ENCODE measurements around the gene CAPRIN1. TPM values are rescaled to one million over a fixed set of nuclear protein-coding genes. Genes with fewer than 3 reads are reported as not detected.
A peak's percentile ranks its signal among the peaks of the same experiment; 100 is the strongest.

The CAPRIN1 gene
- polyA plus RNA-seq, 1 of the 3 experiments (the other 2 are of a cell fraction): 67.1 TPM

- Histone ChIP-seq H3K4me1 (ENCODE audit: control insufficient read depth in 1 of 2, insufficient read depth in 2 of 2, low read depth in 1 of 2, low read length in 1 of 2) (peaks cover 0 to 45% of the 10 kb centered on the region in 2 experiments; a peak in 2 of 4 replicates), H3K4me2 (peak overlapping the region; percentile 72), H3K4me3 (ENCODE audit: low read depth in 2 of 2, low read length in 1 of 2) (peak overlapping the region in 1 of 2 experiments; percentile 38; a peak in 1 of 4 replicates), H3K36me3 (replicated peaks in 1 of 2; ENCODE audit: control insufficient read depth in 1 of 2, insufficient read depth in 2 of 2, low read length in 1 of 2) (peaks cover 64 to 79% of the 10 kb centered on the region in 2 experiments), H3K9me2 (no peaks in the 10 kb centered on the region; the same call in 1 of the 2 replicates), H2AFZ (ENCODE audit: low read depth) (no peak overlapping the region), H3K9me3 (no peaks in the 10 kb centered on the region), H4K20me1 (ENCODE audit: insufficient read depth) (peaks cover 87% of the 10 kb centered on the region), H3K9ac (peak overlapping the region; percentile 25; the same call in 1 of the 2 replicates), H3K27me3 (ENCODE audit: insufficient read depth) (no peaks in the 10 kb centered on the region), H3F3A (replicated peaks; ENCODE audit: insufficient read depth) (peaks cover 37% of the 10 kb centered on the region), H3K79me2 (ENCODE audit: insufficient read depth) (peaks cover 89% of the 10 kb centered on the region), H3K27ac (ENCODE audit: low read depth in 2 of 2, low read length in 1 of 2) (peak overlapping the region; percentile 58 to 90; a peak in 3 of 4 replicates)
- TF ChIP-seq MXI1 (IDR thresholded peaks at IDR 0.05; ENCODE audit: low read depth, low read length) (no peak), JUND (IDR thresholded peaks at IDR 0.05) (peak; percentile 63), PBX3 (IDR thresholded peaks at IDR 0.05) (peak; percentile 33; the same call in 1 of the 2 replicates), TEAD4 (IDR thresholded peaks at IDR 0.05; ENCODE audit: borderline replicate concordance, insufficient read depth) (0 out of 2 replicates have a peak, but pooled peaks have one; percentile 37), TCF12 (IDR thresholded peaks at IDR 0.05) (peak; percentile 58), SMC3 (IDR thresholded peaks at IDR 0.05; ENCODE audit: low read depth, low read length) (no peak), FOSL2 (IDR thresholded peaks at IDR 0.05; ENCODE audit: borderline replicate concordance, low read depth) (peak; percentile 70)
- POLR2A ChIA-PET: no interaction called here
- no peak for DNase-seq
- CTCF ChIA-PET: interaction anchor here (1.5 to 2.8 kb wide), 3 partner anchors 10 to 78 kb away, joined by 4 to 9 read pairs (median 5); no protein-coding TSS in a partner anchor
- 21% methylated on average over 2 of the region's 2 CpGs for WGBS (ENCODE audit: low lambda C conversion rate)
These were observed 23.8 kb downstream of the CAPRIN1 start for GRCh38 chr11:34075178-34075820.

GRCh38 chr11:34080609-34081008 lies 29.1 kb downstream of the CAPRIN1 start:
- H4K20me1 ChIP-seq (ENCODE audit: insufficient read depth): peaks cover 55% of the 10 kb centered on the region
- H3K4me3 ChIP-seq (ENCODE audit: low read depth in 2 of 2, low read length in 1 of 2): no peak overlapping the region
- no peaks in the 10 kb centered on the region for H3K9me2 ChIP-seq
- H3K9me3 ChIP-seq: no peaks in the 10 kb centered on the region
- H2AFZ ChIP-seq (ENCODE audit: low read depth): no peak overlapping the region
- CTCF ChIA-PET: interaction anchor here (0.9 kb wide), 1 partner anchor 88 kb away, joined by 3 read pairs; no protein-coding TSS in a partner anchor
- H3K9ac ChIP-seq: no peak overlapping the region
- peaks cover 22% of the 10 kb centered on the region for H3F3A ChIP-seq (replicated peaks; ENCODE audit: insufficient read depth)
- H3K27me3 ChIP-seq (ENCODE audit: insufficient read depth): no peaks in the 10 kb centered on the region
- no peak overlapping the region for H3K27ac ChIP-seq (ENCODE audit: low read depth in 2 of 2, low read length in 1 of 2)
- peaks cover 0 to 9% of the 10 kb centered on the region in 2 experiments; a peak in 1 of 4 replicates for H3K4me1 ChIP-seq (ENCODE audit: control insufficient read depth in 1 of 2, insufficient read depth in 2 of 2, low read depth in 1 of 2, low read length in 1 of 2)
- peaks cover 96% of the 10 kb centered on the region for H3K79me2 ChIP-seq (ENCODE audit: insufficient read depth)
- no peak for DNase-seq
- POLR2A ChIA-PET: interaction anchor here (0.6 kb wide), 1 partner anchor 29 kb away, joined by 3 read pairs; the partner anchor contains the start of gene CAPRIN1
- no peak overlapping the region for H3K4me2 ChIP-seq
- 94% methylated on average over 4 of the region's 4 CpGs for WGBS (ENCODE audit: low lambda C conversion rate)
- no peak for TF ChIP-seq GATA2 (CRISPR knock-in tag; IDR thresholded peaks at IDR 0.05)
- no peak for TF ChIP-seq CHD2 (IDR thresholded peaks at IDR 0.05; ENCODE audit: low read length, partially characterized antibody)
- TF ChIP-seq PBX3 (IDR thresholded peaks at IDR 0.05): no peak
- TF ChIP-seq JUND (IDR thresholded peaks at IDR 0.05): no peak
- TF ChIP-seq FOSL2 (IDR thresholded peaks at IDR 0.05; ENCODE audit: borderline replicate concordance, low read depth): no peak
- peaks cover 80 to 93% of the 10 kb centered on the region in 2 experiments for H3K36me3 ChIP-seq (replicated peaks in 1 of 2; ENCODE audit: control insufficient read depth in 1 of 2, insufficient read depth in 2 of 2, low read length in 1 of 2)
